Activated CD8-positive, alpha-beta memory T cell treated with anti-CD3 and anti-CD28 coated beads for 4 hours (primary cell): ENCODE results near the gene CFAP74.
A peak's percentile ranks its signal among the peaks of the same experiment; 100 is the strongest.
"Not testable (repeated sequence)": the region's sequence is repeated elsewhere in the genome, so short reads cannot be mapped to it uniquely, and the experiment has no call there.

ENCODE experiments used
- DNase-seq, 2 donors: peaks; one replicate each; pipeline ENCODE4 v3.0.0-alpha.2; 2020; ENCODE audit warnings: low read depth in 2 of 2

The CFAP74 gene

DNA sequence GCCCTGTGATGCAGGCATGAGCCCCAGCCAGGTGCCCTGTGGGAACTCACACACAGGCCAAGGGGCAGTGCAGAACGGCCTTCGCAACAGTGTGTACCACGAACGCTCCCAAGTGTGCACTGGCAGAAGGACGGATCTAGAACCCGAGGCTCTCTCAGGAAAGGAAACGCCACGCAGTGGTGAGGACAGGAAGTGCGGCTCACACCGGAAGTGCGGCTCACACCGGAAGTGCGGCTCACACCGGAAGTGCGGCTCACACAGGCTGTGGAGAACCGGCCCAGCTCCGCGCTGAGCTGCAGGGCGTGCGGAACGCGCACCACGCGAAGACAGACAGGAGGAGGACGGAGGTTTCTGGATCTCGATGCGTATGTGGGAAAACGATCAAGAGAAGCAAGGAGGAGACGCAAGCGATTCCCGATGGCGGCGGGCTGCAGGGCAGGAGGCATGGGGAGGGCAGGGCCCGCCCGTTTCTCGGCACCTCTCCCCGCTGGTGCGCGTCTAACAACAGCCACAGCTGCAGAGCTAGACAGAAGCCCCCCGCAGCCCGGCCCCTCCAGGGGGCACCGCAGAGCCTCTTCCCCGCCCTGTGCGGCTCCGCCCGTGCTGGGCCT is 48.6 kb downstream of the CFAP74 start:
- no peak for DNase-seq

DNA sequence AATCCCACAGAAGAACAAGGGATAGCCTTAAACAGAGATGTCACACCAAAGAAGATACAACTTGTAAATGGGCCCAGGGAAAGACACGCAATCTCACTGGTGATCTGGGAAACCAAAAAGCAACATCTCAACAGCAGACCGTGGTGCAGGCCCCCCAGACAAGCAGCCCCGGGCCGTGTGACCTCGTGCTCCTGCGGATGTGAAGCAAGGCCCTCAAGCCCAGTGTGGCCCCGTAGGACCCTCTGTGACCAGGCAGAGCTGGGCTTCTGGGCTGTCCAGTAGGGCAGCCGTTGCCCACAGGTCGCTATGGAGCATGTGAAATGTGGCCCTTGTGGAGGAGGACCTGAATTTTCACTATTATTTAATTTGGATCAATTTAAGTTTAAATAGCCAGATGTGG is 49.6 kb downstream of the CFAP74 start:
- no peak for DNase-seq

DNA sequence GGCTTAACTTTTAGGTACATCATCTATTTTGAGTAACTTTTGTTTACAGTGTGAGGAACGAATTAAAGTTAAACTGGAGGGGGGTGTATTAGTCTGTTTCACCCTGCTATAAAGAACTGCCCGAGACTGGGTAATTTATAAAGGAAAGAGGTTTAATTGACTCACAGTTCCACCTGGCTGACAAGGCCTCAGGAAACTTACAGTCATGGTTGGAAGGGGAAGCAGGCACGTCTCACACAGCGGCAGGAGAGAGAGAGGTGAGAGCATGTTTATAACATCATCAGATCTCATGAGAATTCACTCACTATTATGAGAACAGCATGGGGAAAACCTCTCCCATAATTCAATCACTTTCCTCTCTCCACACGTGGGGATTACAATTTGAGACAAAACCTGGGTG is 52.6 kb downstream of the CFAP74 start:
- DNase-seq, result no peak

GRCh38 chr1:1948783-1949182 is 54.8 kb downstream of the CFAP74 start:
- no peak for DNase-seq

GRCh38 chr1:1947493-1947892 is 56.1 kb downstream of the CFAP74 start:
- no peak for DNase-seq

DNA sequence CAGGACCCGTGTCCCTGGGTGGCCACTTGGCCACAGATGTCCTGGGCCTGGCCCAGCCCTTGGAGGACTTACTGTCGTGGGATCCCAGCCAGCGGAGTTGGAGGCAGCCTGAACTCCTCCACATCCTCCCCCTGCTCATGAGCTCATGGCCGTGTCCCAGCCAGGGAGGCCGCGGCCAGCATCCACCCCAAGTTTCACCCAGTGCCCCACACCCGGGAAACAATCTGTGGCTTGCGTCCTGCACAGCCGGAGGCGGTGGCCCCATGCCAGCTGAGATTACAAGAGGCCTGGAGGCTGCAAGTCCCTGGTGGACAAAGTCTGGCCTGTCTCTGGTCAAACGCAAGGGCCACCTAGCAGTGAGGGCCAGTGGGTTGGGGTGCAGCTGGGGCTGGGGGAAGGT is 57.0 kb downstream of the CFAP74 start:
- DNase-seq, result no peak

DNA sequence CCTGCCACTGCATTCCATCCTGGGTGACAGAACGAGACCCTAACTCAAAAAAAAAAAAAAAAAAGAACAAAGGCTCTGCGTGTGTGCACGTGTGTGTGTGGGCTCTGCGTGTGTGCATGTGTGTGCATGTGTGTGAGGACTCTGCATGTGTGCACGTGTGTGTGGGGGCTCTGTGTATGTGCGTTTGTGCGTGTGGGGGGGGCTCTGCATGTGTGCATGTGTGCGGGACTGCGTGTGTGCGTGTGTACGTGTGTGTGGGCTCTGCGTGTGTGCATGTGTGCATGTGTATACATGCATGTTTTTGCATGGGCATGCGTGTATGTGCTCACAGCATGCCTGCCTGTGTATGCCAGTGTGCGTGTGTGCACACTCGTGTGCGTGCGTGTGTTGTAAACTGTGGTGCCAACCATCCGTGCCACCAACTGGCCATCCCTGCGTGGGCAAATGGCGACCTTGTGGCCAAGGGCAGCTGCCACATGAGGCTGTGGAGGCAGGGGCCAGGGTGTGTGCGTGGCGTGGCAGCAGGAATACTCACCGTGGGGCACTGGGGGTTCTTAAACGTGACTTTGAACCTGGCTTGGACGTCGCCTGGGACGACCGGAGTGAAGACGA is 57.7 kb downstream of the CFAP74 start:
- no peak for DNase-seq

DNA sequence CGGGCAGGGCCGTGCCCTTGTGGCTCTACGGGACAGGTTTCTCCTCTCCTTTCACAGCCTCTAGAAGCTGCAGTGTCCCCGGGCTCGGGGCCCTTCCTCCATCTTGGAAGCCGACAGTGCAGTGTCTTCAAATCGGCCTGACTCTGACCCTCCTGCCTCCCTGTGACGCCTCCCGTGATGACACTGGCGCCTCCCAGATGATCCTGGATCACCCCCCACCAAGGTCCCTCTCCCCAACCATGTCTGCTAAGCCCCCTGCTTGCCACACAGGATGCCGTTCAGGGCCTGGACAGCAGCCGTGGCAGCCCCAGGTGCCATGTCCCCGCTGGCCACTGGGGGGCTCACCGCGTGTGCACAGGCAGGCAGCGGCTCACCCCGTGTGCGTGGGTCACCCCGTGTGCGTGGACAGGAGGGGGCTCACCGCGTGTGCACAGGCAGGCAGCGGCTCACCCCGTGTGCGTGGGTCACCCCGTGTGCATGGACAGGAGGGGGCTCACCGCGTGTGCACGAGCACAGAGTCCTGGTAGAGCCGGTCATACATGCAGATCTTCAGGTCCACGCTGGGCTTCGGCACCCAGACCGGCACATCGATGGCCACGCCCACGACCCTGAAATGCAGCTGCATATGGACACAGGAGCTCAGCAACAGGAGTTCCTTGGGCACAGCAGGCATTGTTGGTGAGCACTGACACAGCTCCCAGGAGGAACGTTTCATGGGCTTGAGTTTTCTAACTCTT is 59.6 kb downstream of the CFAP74 start:
- peak; percentile 13 to 31 for DNase-seq

GRCh38 chr1:1942753-1943656 is 60.6 kb downstream of the CFAP74 start:
- DNase-seq, result no peak

DNA sequence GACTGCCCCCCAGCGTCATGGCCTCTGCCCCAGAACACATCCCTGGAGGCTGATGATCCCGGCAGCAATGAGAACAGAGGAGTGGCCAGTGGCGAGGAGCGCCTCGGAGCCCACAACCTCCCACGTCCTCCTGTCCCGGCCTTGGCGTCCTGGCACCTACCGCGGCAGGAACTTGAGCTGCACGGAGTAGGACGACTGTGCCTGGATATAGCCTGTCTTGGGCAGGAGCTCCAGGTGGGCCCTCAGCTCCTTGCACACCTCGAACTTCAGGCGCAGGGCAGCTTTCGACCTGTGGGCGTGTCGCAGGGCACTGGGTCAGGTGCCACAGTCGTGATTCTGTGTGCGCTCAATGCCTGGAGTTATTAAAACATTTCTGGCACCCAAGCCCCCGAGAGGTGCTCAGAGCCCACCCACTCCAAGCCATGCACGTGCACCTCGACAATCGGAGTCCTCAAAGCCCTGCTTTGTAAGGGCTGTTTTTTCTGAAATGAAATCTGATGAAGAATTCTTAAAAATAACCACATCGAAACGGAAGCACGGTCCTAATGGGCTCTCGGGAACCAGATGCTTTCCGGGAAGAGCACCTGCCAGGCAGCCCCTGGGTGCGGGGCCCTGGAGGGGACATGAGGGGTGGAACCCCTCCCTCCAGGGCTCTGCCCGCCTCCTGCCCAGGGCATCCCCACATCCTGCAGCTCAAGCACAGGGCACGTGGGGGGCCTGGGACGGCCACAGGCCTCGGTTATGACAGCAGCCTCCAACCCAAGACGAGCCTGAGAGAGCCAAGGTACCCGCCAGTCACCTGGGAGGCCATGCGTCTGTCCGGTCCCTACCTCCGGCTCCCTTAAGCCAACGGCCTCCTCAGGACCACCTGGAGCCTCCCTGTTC is 61.5 kb downstream of the CFAP74 start:
- DNase-seq, result no peak

- DNase-seq, result no peak
These were observed 62.3 kb downstream of the CFAP74 start for GRCh38 chr1:1941211-1941841.

DNA sequence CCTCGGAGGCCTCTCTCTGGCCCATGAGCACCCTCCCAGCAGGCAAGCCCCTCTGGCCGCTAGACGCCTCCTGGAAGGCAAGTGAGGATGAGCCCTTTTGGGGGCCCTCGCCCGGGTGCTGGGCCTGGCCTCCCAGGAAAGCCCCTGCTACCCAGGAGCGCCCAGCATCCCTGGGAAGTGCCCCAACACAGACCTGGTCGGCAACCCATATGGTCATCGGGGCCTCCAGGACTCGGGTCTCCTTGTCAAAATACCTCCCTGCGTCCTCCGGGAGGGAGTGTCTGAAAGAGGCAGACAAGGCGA is 63.5 kb downstream of the CFAP74 start:
- DNase-seq, result no peak

DNA sequence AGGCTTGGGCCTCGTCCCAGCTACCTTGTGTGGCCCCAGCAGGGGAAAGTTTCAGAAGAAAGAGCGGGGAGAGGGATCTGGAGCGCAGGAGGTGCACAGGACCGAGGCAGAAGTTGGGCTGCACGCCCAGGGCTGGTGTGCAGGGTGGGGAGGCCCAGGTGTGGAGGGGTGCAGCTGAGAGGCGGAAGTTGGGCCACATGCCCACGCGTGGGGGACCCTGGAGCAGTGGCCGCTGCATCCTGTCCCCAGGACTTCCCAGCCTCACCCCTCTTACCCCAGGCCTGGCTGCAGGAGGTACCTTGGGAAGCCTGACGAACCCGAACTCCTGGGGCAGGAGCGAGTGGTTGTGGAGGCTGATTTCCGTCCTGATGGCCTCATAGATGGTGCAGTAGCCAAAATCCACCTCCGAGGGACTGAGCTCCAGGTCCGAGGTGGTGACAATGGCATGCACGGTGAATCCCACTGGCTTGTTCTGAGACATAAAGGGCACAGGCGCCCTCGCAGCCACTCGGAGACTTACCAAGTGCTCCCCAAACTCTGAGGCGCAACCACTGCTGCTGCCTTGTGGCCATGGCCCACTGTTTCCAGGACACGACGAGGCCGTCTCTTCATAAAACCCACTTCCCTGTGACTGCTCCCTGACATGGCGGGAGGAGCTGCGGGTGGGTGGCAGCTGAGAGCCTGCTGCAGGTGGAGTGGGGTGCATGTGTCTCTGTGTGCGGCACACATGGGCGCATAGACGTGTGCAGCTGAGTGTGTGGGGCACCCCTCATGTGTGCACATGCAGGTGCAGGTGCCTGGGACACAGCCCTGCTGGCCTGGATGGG is 64.1 kb downstream of the CFAP74 start:
- no peak for DNase-seq

GRCh38 chr1:1938613-1939295 is 64.8 kb downstream of the CFAP74 start:
- no peak for DNase-seq

DNA sequence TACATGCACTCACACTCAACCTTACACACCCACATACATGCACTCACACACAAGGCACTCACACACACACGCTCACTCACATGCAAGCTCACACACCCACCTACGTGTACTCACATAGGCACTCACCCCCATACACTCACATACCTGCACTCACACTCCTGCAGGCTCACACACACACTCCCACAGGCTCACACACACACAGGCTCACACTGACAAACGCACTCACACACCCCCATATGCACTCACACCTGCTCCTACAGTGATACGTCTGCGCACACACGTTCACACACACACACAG is 65.4 kb downstream of the CFAP74 start:
- no peak for DNase-seq

DNA sequence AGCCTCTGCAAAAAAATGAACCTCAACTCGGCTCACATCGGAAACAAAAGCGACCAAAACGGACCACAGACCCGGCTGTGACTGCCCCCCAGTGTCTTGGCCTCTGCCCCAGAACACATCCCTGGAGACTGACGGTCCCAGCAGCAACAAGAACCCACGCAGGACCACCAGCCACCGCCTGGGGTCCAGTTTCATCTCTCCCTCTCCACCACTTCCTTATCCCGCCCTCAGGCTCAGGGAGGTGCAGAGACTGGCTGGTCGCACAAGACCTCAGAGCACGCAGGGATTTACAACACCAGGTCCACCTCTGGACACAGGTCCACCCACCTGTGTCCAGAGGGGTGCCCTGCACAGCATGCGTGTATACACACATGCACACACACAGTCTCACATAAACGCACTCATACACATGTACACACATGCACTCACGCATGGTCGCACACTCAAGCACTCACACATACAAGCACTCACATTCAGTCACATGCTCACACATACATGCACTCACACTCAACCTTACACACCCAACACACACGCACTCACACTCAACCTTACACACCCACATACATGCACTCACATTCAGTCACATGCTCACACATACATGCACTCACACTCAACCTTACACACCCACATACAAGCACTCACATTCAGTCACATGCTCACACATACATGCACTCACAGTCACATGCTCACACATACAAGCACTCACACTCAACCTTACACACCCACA is 65.9 kb downstream of the CFAP74 start:
- no peak for DNase-seq

- DNase-seq, result no peak
These were observed 66.5 kb downstream of the CFAP74 start for GRCh38 chr1:1937061-1937460.

GRCh38 chr1:1934848-1935247 is 68.7 kb downstream of the CFAP74 start:
- DNase-seq, result not testable (repeated sequence)
